Measurements from ENCODE around the gene NIM1K. TPM values are rescaled to one million over a fixed set of nuclear protein-coding genes. Genes with fewer than 3 reads are reported as not detected.

The NIM1K gene
- total and polyA plus RNA-seq, 3 donors from 2014 or later: 0.68 to 1.1 (median 0.79) TPM

Small RNAs within 50 kb of the gene (small RNA-seq; reads per million reads assigned to genes)
- 0 reads per million in 2 donors for gene AC106800.4

Other genes with a start within 250 kb of the NIM1K start
- gene ANXA2R, start 151.9 kb upstream of the NIM1K start, total RNA-seq: 10 to 100 TPM in 1 of 2 donors, 1 to 10 TPM in 1; 5.1 to 10.2 TPM
- 1.6 TPM for gene ANXA2R, start 151.9 kb upstream of the NIM1K start, polyA plus RNA-seq (ENCODE audit: insufficient read depth, low read depth, low replicate concordance)
- 10 to 100 TPM; 67.8 to 80.6 TPM for gene ZNF131, start 71.3 kb upstream of the NIM1K start, total RNA-seq
- gene ZNF131, start 71.3 kb upstream of the NIM1K start, polyA plus RNA-seq (ENCODE audit: insufficient read depth, low read depth, low replicate concordance): 75.6 TPM
- gene HMGCS1, start 121.2 kb downstream of the NIM1K start, total RNA-seq: 10 to 100 TPM; 27.2 to 42.9 TPM
- 47.5 TPM for gene HMGCS1, start 121.2 kb downstream of the NIM1K start, polyA plus RNA-seq (ENCODE audit: insufficient read depth, low read depth, low replicate concordance)
- gene CCL28, start 220.2 kb downstream of the NIM1K start, total RNA-seq: 1 to 10 TPM; 5.6 to 7.6 TPM
- 3.8 TPM for gene CCL28, start 220.2 kb downstream of the NIM1K start, polyA plus RNA-seq (ENCODE audit: insufficient read depth, low read depth, low replicate concordance)

Measured in testis (tissue), 3 donors.